Vagina (tissue), 2 donors: Measurements from ENCODE around the gene FGF12. TPM values are rescaled to one million over a fixed set of nuclear protein-coding genes. Genes with fewer than 3 reads are reported as not detected.

Experiments used
- DNase-seq, 2 donors: peaks; one replicate each; pipeline ENCODE4 v3.0.0-alpha.2; 2017; ENCODE audit errors: extremely low spot score in 2 of 2
- H3K27ac ChIP-seq: fragments of 200-600 bp; sonication (generic); one replicate; pipeline ENCODE4 v1.5.1; 2019
- H3K27me3 ChIP-seq: fragments of 200-600 bp; sonication (generic); one replicate; pipeline ENCODE4 v1.5.1; 2019
- H3K36me3 ChIP-seq, 2 donors: fragments of 200-600 bp; sonication (generic); one replicate each; pipeline ENCODE4 v1.5.1; 2017 to 2019
- H3K4me1 ChIP-seq: fragments of 200-600 bp; sonication (generic); one replicate; pipeline ENCODE4 v1.5.1; 2019
- H3K4me3 ChIP-seq, 2 donors: fragments of 200-600 bp; sonication (generic); 1 replicate in 1 of 2; 2 replicates in 1 of 2; pipeline ENCODE4 v1.5.1; 2016 to 2019
- H3K9me3 ChIP-seq: fragments of 200-600 bp; sonication (generic); one replicate; pipeline ENCODE4 v1.5.1; 2019
- POLR2A ChIP-seq, 2 donors: fragments of 450-650 bp; IDR thresholded peaks; one replicate each; pipeline ENCODE4 v1.6.1; 2017; ENCODE audit warnings: antibody characterized with exemption in 2 of 2, mild to moderate bottlenecking in 2 of 2, moderate library complexity in 2 of 2
- POLR2AphosphoS5 ChIP-seq, 2 donors: sonication (generic); formaldehyde crosslinking; IDR thresholded peaks; one replicate each; pipeline ENCODE4 v1.9.0; 2017; ENCODE audit warnings: antibody characterized with exemption in 2 of 2, mild to moderate bottlenecking in 2 of 2, low read depth in 1 of 2; ENCODE audit not compliant: insufficient read depth in 1 of 2
- intact Hi-C: fragments of 100-400 bp; cut with DNase I; formaldehyde crosslinking; loops from one replicate; pipeline ENCODE4 v1.15.1; 2023
- total RNA-seq: library from RNA; depleted of rRNA; stranded (reverse); fragments of >200 nt; gene quantifications from one replicate; pipeline ENCODE4 v1.2.3, GENCODE V29; 2016
- TF ChIP-seq, protein P1 (sequence below), 3 experiments: fragments of 450-650 bp in 2 of 3; fragments of 200-600 bp in 1 of 3; sonication (generic) in 1 of 3; IDR thresholded peaks; one replicate each; pipeline ENCODE4 v1.5.1; 2017 to 2019; ENCODE audit warnings: antibody characterized with exemption in 3 of 3, mild to moderate bottlenecking in 2 of 3, moderate library complexity in 2 of 3

Gene FGF12
- total RNA-seq, 1 donor from 2014 or later = 1.5 TPM

DNA sequence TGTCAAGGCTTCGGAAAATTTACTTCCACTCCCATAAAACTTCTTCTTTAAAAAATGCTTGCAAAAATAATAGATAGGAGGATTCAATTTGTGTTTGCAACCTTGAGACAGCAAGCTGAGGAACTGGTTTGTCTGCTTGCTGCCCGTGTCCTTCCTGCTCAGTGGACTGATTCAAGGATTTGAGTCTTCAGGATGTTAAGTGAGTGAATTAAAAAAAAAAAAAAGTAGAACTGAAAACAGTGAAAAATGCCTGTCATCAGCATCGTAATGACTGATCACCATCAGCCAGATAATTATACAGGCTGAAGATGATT lies 453.7 kb downstream of the FGF12 start:
- intact Hi-C loops = no loop called here
- Histone ChIP-seq H3K36me3 (no peaks in the 10 kb centered on the region), H3K4me1 (no peaks in the 10 kb centered on the region), H3K4me3 (no peak overlapping the region), H3K27me3 (no peaks in the 10 kb centered on the region), H3K9me3 (no peaks in the 10 kb centered on the region), H3K27ac (no peak overlapping the region)
- DNase-seq = no peak
- TF ChIP-seq, protein P1, sequence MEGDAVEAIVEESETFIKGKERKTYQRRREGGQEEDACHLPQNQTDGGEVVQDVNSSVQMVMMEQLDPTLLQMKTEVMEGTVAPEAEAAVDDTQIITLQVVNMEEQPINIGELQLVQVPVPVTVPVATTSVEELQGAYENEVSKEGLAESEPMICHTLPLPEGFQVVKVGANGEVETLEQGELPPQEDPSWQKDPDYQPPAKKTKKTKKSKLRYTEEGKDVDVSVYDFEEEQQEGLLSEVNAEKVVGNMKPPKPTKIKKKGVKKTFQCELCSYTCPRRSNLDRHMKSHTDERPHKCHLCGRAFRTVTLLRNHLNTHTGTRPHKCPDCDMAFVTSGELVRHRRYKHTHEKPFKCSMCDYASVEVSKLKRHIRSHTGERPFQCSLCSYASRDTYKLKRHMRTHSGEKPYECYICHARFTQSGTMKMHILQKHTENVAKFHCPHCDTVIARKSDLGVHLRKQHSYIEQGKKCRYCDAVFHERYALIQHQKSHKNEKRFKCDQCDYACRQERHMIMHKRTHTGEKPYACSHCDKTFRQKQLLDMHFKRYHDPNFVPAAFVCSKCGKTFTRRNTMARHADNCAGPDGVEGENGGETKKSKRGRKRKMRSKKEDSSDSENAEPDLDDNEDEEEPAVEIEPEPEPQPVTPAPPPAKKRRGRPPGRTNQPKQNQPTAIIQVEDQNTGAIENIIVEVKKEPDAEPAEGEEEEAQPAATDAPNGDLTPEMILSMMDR (IDR thresholded peaks at IDR 0.05) = no peak
- TF ChIP-seq POLR2A (IDR thresholded peaks at IDR 0.05) (no peak), POLR2AphosphoS5 (IDR thresholded peaks at IDR 0.05; ENCODE audit: insufficient read depth in 1 of 2, low read depth in 1 of 2) (no peak)

DNA sequence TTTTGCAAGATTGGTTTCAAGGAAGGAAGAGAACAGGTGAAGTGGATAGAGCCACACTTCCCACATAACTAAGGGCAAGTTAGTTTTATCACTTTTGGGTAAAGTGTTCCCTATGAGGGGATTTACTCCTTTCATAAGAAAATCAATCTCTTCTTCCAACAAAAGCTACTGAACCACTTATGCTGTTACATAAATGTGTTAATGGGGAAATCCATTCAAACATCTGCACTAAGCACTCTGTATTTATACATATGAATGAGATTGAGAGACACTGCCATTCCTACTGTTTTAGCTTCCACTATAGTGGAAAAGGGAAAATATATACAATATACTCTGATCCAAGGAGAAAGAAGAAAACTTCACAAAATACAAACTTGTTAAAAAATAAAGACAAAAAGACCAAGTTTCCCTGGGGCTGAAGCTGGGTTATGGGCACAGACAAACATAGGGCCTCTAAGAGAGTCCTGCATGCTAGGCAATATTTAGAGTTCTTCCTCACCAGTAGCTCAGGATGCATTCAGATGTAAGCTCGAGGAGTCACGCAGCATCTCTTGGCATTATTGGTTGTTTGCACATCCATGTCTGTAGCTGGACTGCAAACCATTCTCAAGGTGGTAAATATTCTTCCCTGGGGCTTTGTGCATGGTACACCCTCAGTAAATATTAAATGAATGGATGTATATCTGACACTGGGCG lies 454.2 kb downstream of the FGF12 start:
- no peaks in the 10 kb centered on the region for H3K36me3 ChIP-seq
- TF ChIP-seq, protein P1 (IDR thresholded peaks at IDR 0.05) = no peak
- TF ChIP-seq POLR2AphosphoS5 (IDR thresholded peaks at IDR 0.05; ENCODE audit: insufficient read depth in 1 of 2, low read depth in 1 of 2) (no peak), POLR2A (IDR thresholded peaks at IDR 0.05) (no peak)
- no peaks in the 10 kb centered on the region for H3K27me3 ChIP-seq
- no peak overlapping the region for H3K4me3 ChIP-seq
- no peaks in the 10 kb centered on the region for H3K4me1 ChIP-seq
- H3K27ac ChIP-seq = no peak overlapping the region
- no peak for DNase-seq
- H3K9me3 ChIP-seq = no peaks in the 10 kb centered on the region
- intact Hi-C loops = no loop called here

DNA sequence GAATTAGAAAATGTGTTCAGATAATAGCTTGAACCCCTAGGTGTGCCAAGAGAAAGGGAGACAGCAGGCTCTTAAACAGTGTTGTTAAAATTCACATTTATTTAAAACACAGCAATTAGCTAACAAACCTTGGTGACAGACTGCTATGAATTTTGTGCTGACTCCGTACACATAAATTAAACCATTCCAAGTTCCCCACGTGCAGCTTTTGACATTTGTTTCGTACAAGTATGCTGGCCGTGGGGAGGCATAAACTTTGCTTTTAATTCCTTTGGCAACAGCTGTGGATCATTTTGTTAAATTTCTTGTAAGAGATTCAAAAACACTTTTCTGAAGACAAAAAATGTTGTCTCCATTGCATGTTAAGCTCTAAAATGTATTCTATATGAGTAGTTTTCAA lies 465.3 kb downstream of the FGF12 start:
- intact Hi-C loops = no loop called here
- DNase-seq = no peak
- Histone ChIP-seq H3K4me1 (no peaks in the 10 kb centered on the region), H3K9me3 (no peaks in the 10 kb centered on the region), H3K4me3 (no peak overlapping the region), H3K36me3 (no peaks in the 10 kb centered on the region), H3K27ac (no peak overlapping the region), H3K27me3 (no peaks in the 10 kb centered on the region)
- no peak for TF ChIP-seq POLR2A (IDR thresholded peaks at IDR 0.05)
- TF ChIP-seq, protein P1 (IDR thresholded peaks at IDR 0.05) = no peak
- no peak for TF ChIP-seq POLR2AphosphoS5 (IDR thresholded peaks at IDR 0.05; ENCODE audit: insufficient read depth in 1 of 2, low read depth in 1 of 2)

DNA sequence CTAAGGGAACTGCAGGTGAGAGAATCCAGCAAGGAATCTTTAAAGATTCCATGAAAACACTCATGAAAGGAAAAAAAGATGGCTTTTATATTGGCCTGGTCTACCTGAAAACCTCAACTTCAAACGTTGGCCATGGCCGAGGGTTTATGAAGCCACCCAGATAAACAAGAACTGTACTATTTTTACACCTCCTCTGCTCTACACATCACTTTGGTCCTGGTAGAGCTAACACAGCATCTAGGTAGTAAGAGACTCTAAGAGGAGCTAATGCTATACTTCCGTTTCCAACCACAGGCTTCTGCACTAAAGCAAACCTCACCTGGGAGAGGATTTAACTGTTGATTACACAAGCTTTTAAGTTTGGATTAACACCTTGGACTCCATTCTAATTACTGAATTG lies 466.2 kb downstream of the FGF12 start:
- TF ChIP-seq POLR2A (IDR thresholded peaks at IDR 0.05) (no peak), POLR2AphosphoS5 (IDR thresholded peaks at IDR 0.05; ENCODE audit: insufficient read depth in 1 of 2, low read depth in 1 of 2) (no peak)
- TF ChIP-seq, protein P1 (IDR thresholded peaks at IDR 0.05) = no peak
- Histone ChIP-seq H3K4me1 (no peaks in the 10 kb centered on the region), H3K9me3 (no peaks in the 10 kb centered on the region), H3K27ac (no peak overlapping the region), H3K4me3 (no peak overlapping the region), H3K27me3 (no peaks in the 10 kb centered on the region), H3K36me3 (no peaks in the 10 kb centered on the region)
- intact Hi-C loops = no loop called here
- DNase-seq = no peak

DNA sequence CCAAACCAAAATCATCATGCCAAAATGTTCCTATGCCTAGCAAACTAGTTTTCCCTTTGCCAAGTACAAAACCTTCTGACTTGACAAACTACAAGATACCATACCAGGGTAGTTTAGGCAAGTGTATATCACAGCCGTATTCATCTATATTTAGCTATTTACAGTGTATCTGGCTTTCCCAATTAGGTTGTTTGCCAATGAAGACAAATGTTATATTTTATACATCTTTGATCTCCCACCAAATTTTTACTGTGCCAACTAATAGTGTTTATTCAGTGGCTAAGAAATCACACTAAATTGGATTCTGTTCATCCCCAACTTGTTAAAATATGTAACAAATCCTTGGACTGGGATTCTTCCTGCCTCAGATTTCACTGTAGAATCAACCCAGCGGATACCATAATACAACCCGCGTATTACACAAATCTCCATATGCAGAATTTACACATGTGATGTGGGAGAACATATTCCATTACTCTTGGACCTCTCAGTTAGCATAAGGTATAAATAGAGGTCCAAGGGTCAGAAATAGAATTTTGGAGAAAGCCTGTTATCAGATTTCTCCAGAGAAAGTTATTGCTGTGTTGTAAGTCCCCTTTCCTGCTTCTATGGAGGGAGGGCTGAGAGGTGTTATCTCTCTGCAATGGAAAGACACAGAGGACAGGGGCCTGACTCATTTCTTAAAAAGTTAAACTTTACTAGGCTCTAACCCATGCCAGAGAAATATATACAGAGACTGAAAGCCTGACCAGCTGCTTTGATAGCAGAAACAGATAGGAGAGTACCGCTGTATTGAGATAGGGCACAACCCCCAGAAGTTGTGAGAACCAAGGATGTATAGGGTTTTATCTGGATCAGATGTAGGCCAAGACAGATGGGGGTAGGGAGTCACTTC lies 467.0 kb downstream of the FGF12 start:
- Histone ChIP-seq H3K27ac (no peak overlapping the region), H3K36me3 (no peaks in the 10 kb centered on the region), H3K9me3 (no peaks in the 10 kb centered on the region), H3K4me3 (no peak overlapping the region), H3K27me3 (no peaks in the 10 kb centered on the region), H3K4me1 (no peaks in the 10 kb centered on the region)
- intact Hi-C loops = no loop called here
- no peak for DNase-seq
- no peak for TF ChIP-seq POLR2A (IDR thresholded peaks at IDR 0.05)
